ENCODE results near the gene C1QTNF9B. TPM values are rescaled to one million over a fixed set of nuclear protein-coding genes. Genes with fewer than 3 reads are reported as not detected.

The C1QTNF9B gene
- total RNA-seq, 1 donor from 2014 or later, result not detected

DNA sequence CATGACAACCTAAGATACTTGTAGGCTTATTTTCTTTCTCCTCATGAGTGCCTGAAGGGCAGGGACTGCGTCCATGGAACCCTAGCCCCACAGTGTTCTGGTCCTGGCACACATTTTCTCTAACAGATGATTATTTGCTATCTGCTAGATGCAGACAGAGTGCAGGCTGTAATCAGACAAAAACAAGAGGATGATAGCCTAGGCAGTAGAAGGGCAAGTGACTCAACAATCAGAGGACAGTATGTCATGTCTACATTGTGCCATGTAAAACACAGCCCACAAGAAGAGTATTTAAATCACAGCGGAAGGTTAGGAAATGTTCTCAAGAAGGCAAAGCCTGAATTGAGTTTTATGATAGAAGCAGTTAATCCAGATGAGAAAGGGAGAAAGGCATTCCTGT is 37.4 kb downstream of the C1QTNF9B start:
- H3K4me3 Mint-ChIP-seq, result no peak overlapping the region
- peaks cover 36% of the 10 kb centered on the region for H3K36me3 Mint-ChIP-seq
- TF ChIP-seq, protein P1, sequence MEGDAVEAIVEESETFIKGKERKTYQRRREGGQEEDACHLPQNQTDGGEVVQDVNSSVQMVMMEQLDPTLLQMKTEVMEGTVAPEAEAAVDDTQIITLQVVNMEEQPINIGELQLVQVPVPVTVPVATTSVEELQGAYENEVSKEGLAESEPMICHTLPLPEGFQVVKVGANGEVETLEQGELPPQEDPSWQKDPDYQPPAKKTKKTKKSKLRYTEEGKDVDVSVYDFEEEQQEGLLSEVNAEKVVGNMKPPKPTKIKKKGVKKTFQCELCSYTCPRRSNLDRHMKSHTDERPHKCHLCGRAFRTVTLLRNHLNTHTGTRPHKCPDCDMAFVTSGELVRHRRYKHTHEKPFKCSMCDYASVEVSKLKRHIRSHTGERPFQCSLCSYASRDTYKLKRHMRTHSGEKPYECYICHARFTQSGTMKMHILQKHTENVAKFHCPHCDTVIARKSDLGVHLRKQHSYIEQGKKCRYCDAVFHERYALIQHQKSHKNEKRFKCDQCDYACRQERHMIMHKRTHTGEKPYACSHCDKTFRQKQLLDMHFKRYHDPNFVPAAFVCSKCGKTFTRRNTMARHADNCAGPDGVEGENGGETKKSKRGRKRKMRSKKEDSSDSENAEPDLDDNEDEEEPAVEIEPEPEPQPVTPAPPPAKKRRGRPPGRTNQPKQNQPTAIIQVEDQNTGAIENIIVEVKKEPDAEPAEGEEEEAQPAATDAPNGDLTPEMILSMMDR (conservative IDR thresholded peaks at IDR 0.05), result no peak
- no peak for DNase-seq (ENCODE audit: extremely low spot score, unreplicated experiment)
- no peaks in the 10 kb centered on the region for H3K4me1 Mint-ChIP-seq (ENCODE audit: unreplicated experiment)
- H3K27me3 Mint-ChIP-seq, result no peaks in the 10 kb centered on the region
- H3K9me3 Mint-ChIP-seq, result no peaks in the 10 kb centered on the region
- no peak overlapping the region for H3K27ac Mint-ChIP-seq

DNA sequence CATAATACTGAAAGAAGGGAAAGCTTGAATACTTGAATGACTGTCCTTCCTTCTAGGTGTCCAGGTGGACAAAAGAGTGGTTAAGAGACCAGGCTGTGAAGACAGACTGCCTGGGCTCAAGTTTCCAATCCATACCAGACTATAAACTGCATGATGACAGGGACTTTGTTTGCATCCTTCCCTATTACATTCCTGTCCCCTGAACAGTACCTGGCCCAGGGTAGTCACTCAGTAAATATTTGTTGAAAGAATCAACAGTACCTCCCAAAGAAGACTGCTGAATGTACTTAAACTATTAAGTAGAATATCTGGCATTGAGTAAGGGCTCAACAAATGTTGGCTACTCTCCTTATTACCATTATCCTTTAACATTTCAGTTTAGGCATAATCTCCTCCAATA is 37.8 kb downstream of the C1QTNF9B start:
- no peak overlapping the region for H3K27ac Mint-ChIP-seq
- no peak overlapping the region for H3K4me3 Mint-ChIP-seq
- peaks cover 36% of the 10 kb centered on the region for H3K36me3 Mint-ChIP-seq
- no peaks in the 10 kb centered on the region for H3K27me3 Mint-ChIP-seq
- no peaks in the 10 kb centered on the region for H3K9me3 Mint-ChIP-seq
- no peak for DNase-seq (ENCODE audit: extremely low spot score, unreplicated experiment)
- H3K4me1 Mint-ChIP-seq (ENCODE audit: unreplicated experiment), result no peaks in the 10 kb centered on the region
- TF ChIP-seq, protein P1 (conservative IDR thresholded peaks at IDR 0.05), result no peak

DNA sequence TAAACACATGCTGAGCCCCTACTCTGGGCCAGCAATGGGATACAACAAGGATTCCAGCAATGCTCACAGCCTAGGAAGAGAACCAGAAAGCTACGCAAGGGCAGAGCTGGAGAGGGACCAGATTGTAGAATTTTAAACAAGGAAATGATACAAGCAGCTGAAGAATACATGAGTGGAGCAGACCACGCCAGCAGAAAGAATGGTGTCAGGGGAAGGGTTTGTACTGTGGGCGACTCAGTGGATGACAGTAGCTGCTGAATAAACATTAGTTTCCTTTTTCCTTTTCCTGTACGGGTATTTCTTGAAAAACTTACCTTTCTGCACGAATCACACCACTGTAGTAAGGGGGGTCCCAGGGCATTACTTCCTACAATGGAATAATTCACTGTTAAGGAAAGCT is 38.8 kb downstream of the C1QTNF9B start:
- DNase-seq (ENCODE audit: extremely low spot score, unreplicated experiment), result no peak
- Mint-ChIP-seq H3K4me3 (no peak overlapping the region), H3K4me1 (ENCODE audit: unreplicated experiment) (no peaks in the 10 kb centered on the region), H3K36me3 (peaks cover 35% of the 10 kb centered on the region), H3K9me3 (no peaks in the 10 kb centered on the region), H3K27me3 (no peaks in the 10 kb centered on the region), H3K27ac (no peak overlapping the region)
- TF ChIP-seq, protein P1 (conservative IDR thresholded peaks at IDR 0.05), result no peak

DNA sequence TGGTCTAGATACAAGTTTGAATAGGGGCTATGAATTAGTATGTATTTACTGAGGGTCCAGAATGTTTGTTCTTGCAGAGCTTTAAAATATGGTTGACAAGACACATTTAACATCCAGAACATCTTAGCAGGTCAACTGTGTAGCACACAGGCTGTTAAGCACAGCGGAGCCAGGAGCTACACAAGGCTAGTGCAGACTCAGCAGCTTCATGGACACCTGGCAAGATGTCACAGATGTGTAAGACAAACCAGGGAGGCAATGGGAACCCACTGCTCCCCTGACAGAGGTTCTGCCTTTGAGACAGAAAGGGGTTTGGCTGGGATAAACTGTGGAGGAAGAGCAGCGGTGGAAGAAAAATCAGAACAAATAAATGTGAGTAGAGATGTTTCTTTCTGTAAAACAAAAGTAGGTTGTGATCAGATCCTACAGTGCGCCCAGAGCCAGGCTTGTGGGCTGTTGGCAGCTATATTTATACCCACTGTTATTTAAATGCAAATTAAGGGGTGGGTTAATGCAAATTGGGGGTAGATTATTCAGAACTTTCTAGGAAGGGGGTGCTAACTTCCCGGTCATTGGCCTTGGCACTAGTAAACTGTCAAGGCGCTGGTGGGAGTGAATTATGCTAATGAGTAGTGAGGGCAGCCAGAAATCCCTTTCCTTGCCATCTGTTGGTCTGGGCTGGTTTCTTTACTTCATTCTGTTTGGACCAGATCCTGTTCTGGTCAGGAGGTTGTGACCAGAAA is 41.1 kb downstream of the C1QTNF9B start:
- no peak overlapping the region for H3K27ac Mint-ChIP-seq
- TF ChIP-seq, protein P1 (conservative IDR thresholded peaks at IDR 0.05), result no peak
- DNase-seq (ENCODE audit: extremely low spot score, unreplicated experiment), result no peak
- H3K36me3 Mint-ChIP-seq, result peaks cover 27% of the 10 kb centered on the region
- H3K4me3 Mint-ChIP-seq, result no peak overlapping the region
- H3K9me3 Mint-ChIP-seq, result no peaks in the 10 kb centered on the region
- peaks cover 1% of the 10 kb centered on the region for H3K4me1 Mint-ChIP-seq (ENCODE audit: unreplicated experiment)
- no peaks in the 10 kb centered on the region for H3K27me3 Mint-ChIP-seq

DNA sequence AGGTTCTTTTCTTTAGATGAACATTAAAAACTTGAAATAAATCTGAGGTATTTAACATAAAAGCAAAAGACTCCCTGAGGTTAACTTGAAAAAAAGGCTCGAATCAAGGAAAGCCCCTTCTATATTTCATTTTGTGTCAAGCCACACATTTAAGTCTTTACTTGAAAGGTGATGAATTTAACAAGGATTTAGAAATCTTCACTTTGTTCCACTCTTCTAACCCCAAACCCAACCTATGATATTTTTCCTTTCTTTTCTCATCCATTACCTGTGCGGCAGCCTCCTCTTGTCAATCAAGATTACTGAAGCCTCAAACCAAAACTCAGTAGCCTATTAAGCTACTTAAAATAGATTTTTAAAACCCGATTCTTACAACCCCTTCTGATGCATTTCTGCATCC is 41.9 kb downstream of the C1QTNF9B start:
- H3K4me1 Mint-ChIP-seq (ENCODE audit: unreplicated experiment), result peaks cover 9% of the 10 kb centered on the region
- H3K27me3 Mint-ChIP-seq, result no peaks in the 10 kb centered on the region
- TF ChIP-seq, protein P1 (conservative IDR thresholded peaks at IDR 0.05), result no peak
- peaks cover 25% of the 10 kb centered on the region for H3K36me3 Mint-ChIP-seq
- H3K4me3 Mint-ChIP-seq, result no peak overlapping the region
- H3K9me3 Mint-ChIP-seq, result no peaks in the 10 kb centered on the region
- no peak for DNase-seq (ENCODE audit: extremely low spot score, unreplicated experiment)
- H3K27ac Mint-ChIP-seq, result no peak overlapping the region
